K562 (cell line): ENCODE data around the gene RPL27A. TPM values are rescaled to one million over a fixed set of nuclear protein-coding genes. Genes with fewer than 3 reads are reported as not detected.

Source experiments
- ATAC-seq: fragments of 200-7000 bp; cut with Tn5 transposase; 3 replicates; pipeline ENCODE4 v1.9.1; 2020; ENCODE audit warnings: moderate library complexity
- BruUV-seq: library from RNA; stranded (reverse); fragments of 400-500 nt; replicated peaks from 2 replicates; lab custom pipeline; 2021; lab: Mats Ljungman, UMichigan
- CTCF ChIA-PET: fragments of 300-600 bp; formaldehyde crosslinking; extraction: SDS; loops from one replicate; lab custom pipeline; 2021; ENCODE audit warnings: low intra/inter-chr PET ratio; lab: Yijun Ruan, JAX
- POLR2A ChIA-PET: fragments of 300-600, 350-650 bp; sonication (Branson Sonifier 250); formaldehyde crosslinking; extraction: SDS; loops from one replicate; lab custom pipeline; 2021; ENCODE audit warnings: antibody characterized with exemption, inconsistent platforms; lab: Yijun Ruan, JAX
- DNase-seq, 4 experiments: peaks; one replicate each; pipeline versions ENCODE4 v3.0.0 to v3.0.0-alpha.2; 2011 to 2018; ENCODE audit warnings: low spot score in 3 of 4, mixed read lengths in 3 of 4; ENCODE audit errors: extremely low read depth in 1 of 4
- FAIRE-seq: peaks from 2 replicates; lab custom pipeline; 2011; peaks lifted over from hg19 to GRCh38; lab: Jason Lieb, UNC
- H2AFZ ChIP-seq: 2 replicates; pipeline ENCODE4 v1.6.0; 2011; ENCODE audit warnings: low read depth, low read length, control low read depth, inconsistent platforms
- H3K27ac ChIP-seq: fragments of 200-600 bp; 3 replicates; pipeline ENCODE4 v1.8.0; 2011; ENCODE audit warnings: low read depth, mild to moderate bottlenecking, control low read depth, inconsistent platforms, low read length, moderate library complexity, mixed read lengths; ENCODE audit errors: extremely low read depth
- H3K27me3 ChIP-seq, 2 experiments: fragments of 300-600 bp in 1 of 2; 2 replicates in 1 of 2; 3 replicates in 1 of 2; pipeline versions ENCODE4 v1.6.0 to v1.8.0; 2011; ENCODE audit warnings: inconsistent platforms in 2 of 2, low read length in 2 of 2, mild to moderate bottlenecking in 1 of 2, mixed read lengths in 1 of 2, moderate library complexity in 1 of 2; ENCODE audit not compliant: control insufficient read depth in 2 of 2, insufficient read depth in 2 of 2
- H3K36me3 ChIP-seq: fragments of 300-600 bp; 3 replicates; pipeline ENCODE4 v1.8.0; 2011; ENCODE audit warnings: mild to moderate bottlenecking, low read length, inconsistent platforms; ENCODE audit not compliant: control insufficient read depth, insufficient read depth
- H3K4me1 ChIP-seq, 2 experiments: fragments of 200-600 bp in 1 of 2; replicated peaks in 1 of 2; 2 replicates in 1 of 2; 3 replicates in 1 of 2; pipeline versions ENCODE4 v1.5.1 to v1.8.0; 2011; ENCODE audit warnings: inconsistent platforms in 2 of 2, low read length in 2 of 2, mild to moderate bottlenecking in 1 of 2, mixed read lengths in 1 of 2, moderate library complexity in 1 of 2; ENCODE audit not compliant: control insufficient read depth in 2 of 2, insufficient read depth in 2 of 2
- H3K4me2 ChIP-seq: 2 replicates; pipeline ENCODE4 v1.6.1; 2011; ENCODE audit warnings: low read length, control low read depth, inconsistent platforms, mixed read lengths; ENCODE audit not compliant: insufficient read depth
- H3K4me3 ChIP-seq: fragments of 200-600 bp; sonication (generic), shearing (Covaris generic); 2 replicates; pipeline ENCODE4 v1.5.1; 2016; ENCODE audit warnings: control low read depth, inconsistent platforms
- H3K79me2 ChIP-seq: fragments of 200-600 bp; 3 replicates; pipeline ENCODE4 v1.8.0; 2011; ENCODE audit warnings: low read length, inconsistent platforms; ENCODE audit not compliant: control insufficient read depth, insufficient read depth
- H3K9ac ChIP-seq, 2 experiments: 2 replicates each; pipeline versions ENCODE4 v1.6.0 to v1.6.1; 2011; ENCODE audit warnings: low read depth in 2 of 2, low read length in 2 of 2, control low read depth in 1 of 2, inconsistent platforms in 1 of 2, mild to moderate bottlenecking in 1 of 2, mixed read lengths in 1 of 2; ENCODE audit not compliant: insufficient read depth in 1 of 2
- H3K9me1 ChIP-seq: one replicate; pipeline ENCODE4 v1.6.0; 2011; ENCODE audit warnings: inconsistent platforms, mild to moderate bottlenecking, low read length, moderate library complexity; ENCODE audit not compliant: control insufficient read depth, insufficient read depth
- H3K9me3 ChIP-seq: replicated peaks from 2 replicates; pipeline ENCODE4 v1.5.1; 2011; ENCODE audit warnings: low read depth, low read length, inconsistent platforms; ENCODE audit not compliant: control insufficient read depth, insufficient read depth
- H4K20me1 ChIP-seq: replicated peaks from 2 replicates; pipeline ENCODE4 v1.6.1; 2011; ENCODE audit warnings: low read length, inconsistent platforms, mixed read lengths; ENCODE audit not compliant: control insufficient read depth, insufficient read depth
- COPS2 ChIP-seq: fragments of 450-650 bp; conservative IDR thresholded peaks from 2 replicates; pipeline ENCODE4 v1.6.1; 2016; ENCODE audit warnings: mild to moderate bottlenecking, moderate library complexity
- ELF2 ChIP-seq: fragments of 250-450 bp; sonication (Bioruptor Pico); IDR thresholded peaks from 2 replicates; pipeline ENCODE4 v1.5.0; 2021; ENCODE audit warnings: mild to moderate bottlenecking
- GTF2F1 ChIP-seq: IDR thresholded peaks from 2 replicates; pipeline ENCODE4 v1.6.1; 2011; ENCODE audit warnings: low read depth, low read length, improper control_type of control experiment
- HCFC1 ChIP-seq: IDR thresholded peaks from 2 replicates; pipeline ENCODE4 v1.6.1; 2012; ENCODE audit warnings: low read depth, low read length, improper control_type of control experiment
- TAF1 ChIP-seq: IDR thresholded peaks from 2 replicates; pipeline ENCODE4 v1.6.1; 2011; ENCODE audit warnings: mild to moderate bottlenecking, low read length, moderate library complexity; ENCODE audit not compliant: insufficient read depth, control insufficient read depth, severe bottlenecking; ENCODE audit errors: extremely low read depth
- ZNF121 ChIP-seq: sonication (generic); formaldehyde crosslinking; conservative IDR thresholded peaks from 2 replicates; pipeline ENCODE4 v1.8.0; 2022; ENCODE audit warnings: missing genetic modification reagents
- ZNF140 ChIP-seq: fragments of 250-450 bp; sonication (Bioruptor Pico); IDR thresholded peaks from 2 replicates; pipeline ENCODE4 v1.8.0; 2021; ENCODE audit warnings: moderate library complexity, mild to moderate bottlenecking, inconsistent platforms
- WGBS: fragments of 100-300 bp; shearing (Covaris generic); methylation state at CpG from one replicate; pipeline ENCODE4 v1.1.6; 2016; ENCODE audit warnings: low coverage, mixed read lengths; ENCODE audit not compliant: insufficient coverage; ENCODE audit errors: missing lambda C conversion rate; 5-methylcytosine and 5-hydroxymethylcytosine counted together
- in situ Hi-C: fragments of 300-500 bp; cut with MboI; formaldehyde crosslinking; loops from 4 replicates; pipeline ENCODE4 v1.15.0; 2018; ENCODE audit warnings: inconsistent platforms, mixed read lengths
- intact Hi-C: fragments of 100-400 bp; cut with micrococcal nuclease; formaldehyde crosslinking; loops from 2 replicates; pipeline ENCODE4 v1.14.2; 2022
- polyA plus RNA-seq, 8 experiments: library from polyadenylated mRNA; depleted of rRNA in 4 of 8; stranded (reverse) in 5 of 8; unstranded in 3 of 8; fragments of >200 nt; fragmentation: Nextera tagmentation in 2 of 8; fragmentation: Illumina TruSeq in 1 of 8; extraction: Ambion mirVana in 2 of 8; extraction: Trizol in 1 of 8; gene quantifications; 2 replicates each; pipeline versions ENCODE4 v1.2.1 to v1.2.3, GENCODE V29; 2011 to 2014; ENCODE audit warnings: inconsistent platforms in 1 of 8, missing spikeins in 1 of 8
- total RNA-seq, 7 experiments: library from RNA; depleted of rRNA in 6 of 7; stranded (reverse); fragments of >200 nt in 6 of 7; fragmentation: Illumina TruSeq in 2 of 7; extraction: Trizol in 2 of 7; gene quantifications; 2 replicates each; pipeline versions ENCODE4 v1.2.1 to v1.2.3, GENCODE V29; 2011 to 2021; ENCODE audit warnings: low replicate concordance in 1 of 7

The RPL27A gene
- total and polyA plus RNA-seq, 9 of the 15 experiments (the other 6 are each of a cell fraction or from before 2014, with no cell fraction given) = 790 to 4,241 (median 2,267) TPM

GRCh38 chr11:8732748-8733241, 50.2 kb downstream of the RPL27A start:
- no peak overlapping the region for H3K4me2 ChIP-seq
- TF ChIP-seq TAF1 = no peak
- TF ChIP-seq ZNF140 (CRISPR knock-in tag) = no peak
- TF ChIP-seq ZNF121 (CRISPR knock-in tag) = no peak
- no peak for TF ChIP-seq ELF2 (CRISPR knock-in tag)
- no peak for TF ChIP-seq HCFC1
- no peak for TF ChIP-seq GTF2F1
- TF ChIP-seq COPS2 = no peak
- H3K27me3 ChIP-seq = peaks cover 6 to 28% of the 10 kb centered on the region in 2 experiments; a peak in 4 of 5 replicates
- H3K79me2 ChIP-seq = no peaks in the 10 kb centered on the region
- POLR2A ChIA-PET = no interaction called here
- H3K4me3 ChIP-seq = no peak overlapping the region
- H3K27ac ChIP-seq = no peak overlapping the region
- no peak overlapping the region for H2AFZ ChIP-seq
- no peaks in the 10 kb centered on the region for H3K9me3 ChIP-seq
- no peaks in the 10 kb centered on the region for H3K36me3 ChIP-seq
- in situ Hi-C loops = no loop called here
- ATAC-seq (no peak), DNase-seq (no peak), FAIRE-seq (no peak)
- no peaks in the 10 kb centered on the region for H4K20me1 ChIP-seq
- CTCF ChIA-PET = no interaction called here
- intact Hi-C loops = loop anchor here (10.0 kb wide), 1 partner anchor 128 kb away; no protein-coding TSS in a partner anchor
- no peak overlapping the region for H3K9ac ChIP-seq
- H3K9me1 ChIP-seq = no peaks in the 10 kb centered on the region
- H3K4me1 ChIP-seq = peaks cover 7 to 10% of the 10 kb centered on the region in 2 experiments; a peak in 4 of 5 replicates
- no TSS peak for BruUV-seq
- 40% methylated on average over 7 of the region's 7 CpGs for WGBS
